ENCODE data around the gene PLPP3. TPM values are rescaled to one million over a fixed set of nuclear protein-coding genes. Genes with fewer than 3 reads are reported as not detected.

Gene PLPP3
- total RNA-seq, 2 experiments from 2014 or later: not detected

DNA sequence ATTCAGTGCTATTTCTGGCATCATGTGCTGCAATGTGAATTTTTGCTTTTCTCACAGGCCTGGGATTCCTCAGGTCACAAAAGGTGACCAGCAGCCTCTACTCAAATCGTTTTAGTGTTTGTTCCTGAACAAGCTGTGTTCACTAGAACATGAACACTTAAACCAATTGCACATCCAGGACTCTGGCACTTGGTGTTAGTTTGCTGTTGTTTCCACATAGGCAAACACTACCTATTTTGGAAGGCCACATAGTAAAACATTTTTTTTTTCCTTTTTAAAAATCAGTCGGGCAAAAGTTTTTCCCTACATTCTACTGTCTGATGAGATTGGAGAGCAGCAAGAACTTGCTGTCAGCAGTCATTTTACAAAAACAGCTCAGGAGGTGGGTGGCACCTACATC is 83.2 kb downstream of the PLPP3 start:
- Mint-ChIP-seq H3K36me3 (ENCODE audit: low read depth) (no peaks in the 10 kb centered on the region), H3K9me3 (no peaks in the 10 kb centered on the region), H3K4me3 (no peak overlapping the region), H3K27me3 (no peaks in the 10 kb centered on the region), H3K27ac (no peak overlapping the region), H3K4me1 (ENCODE audit: low read depth) (no peaks in the 10 kb centered on the region)
- Histone ChIP-seq H3K4me3 (ENCODE audit: low read length) (no peak overlapping the region), H3K27ac (ENCODE audit: low read depth in 1 of 2, low read length in 2 of 2) (no peak overlapping the region), H3K36me3 (ENCODE audit: insufficient read depth, low read length) (no peaks in the 10 kb centered on the region), H3K4me1 (ENCODE audit: insufficient read depth, low read length) (no peaks in the 10 kb centered on the region), H3K27me3 (ENCODE audit: control insufficient read depth in 1 of 2, insufficient read depth in 2 of 2, low read length in 2 of 2) (no peaks in the 10 kb centered on the region), H3K9me3 (ENCODE audit: control insufficient read depth in 1 of 2, insufficient read depth in 1 of 2, low read length in 2 of 2) (no peaks in the 10 kb centered on the region)
- ChIA-PET POLR2A (no interaction called here), CTCF (no interaction called here)
- ATAC-seq (ENCODE audit: poor library complexity) (no peak), DNase-seq (no peak)
- TF ChIP-seq, protein P1, sequence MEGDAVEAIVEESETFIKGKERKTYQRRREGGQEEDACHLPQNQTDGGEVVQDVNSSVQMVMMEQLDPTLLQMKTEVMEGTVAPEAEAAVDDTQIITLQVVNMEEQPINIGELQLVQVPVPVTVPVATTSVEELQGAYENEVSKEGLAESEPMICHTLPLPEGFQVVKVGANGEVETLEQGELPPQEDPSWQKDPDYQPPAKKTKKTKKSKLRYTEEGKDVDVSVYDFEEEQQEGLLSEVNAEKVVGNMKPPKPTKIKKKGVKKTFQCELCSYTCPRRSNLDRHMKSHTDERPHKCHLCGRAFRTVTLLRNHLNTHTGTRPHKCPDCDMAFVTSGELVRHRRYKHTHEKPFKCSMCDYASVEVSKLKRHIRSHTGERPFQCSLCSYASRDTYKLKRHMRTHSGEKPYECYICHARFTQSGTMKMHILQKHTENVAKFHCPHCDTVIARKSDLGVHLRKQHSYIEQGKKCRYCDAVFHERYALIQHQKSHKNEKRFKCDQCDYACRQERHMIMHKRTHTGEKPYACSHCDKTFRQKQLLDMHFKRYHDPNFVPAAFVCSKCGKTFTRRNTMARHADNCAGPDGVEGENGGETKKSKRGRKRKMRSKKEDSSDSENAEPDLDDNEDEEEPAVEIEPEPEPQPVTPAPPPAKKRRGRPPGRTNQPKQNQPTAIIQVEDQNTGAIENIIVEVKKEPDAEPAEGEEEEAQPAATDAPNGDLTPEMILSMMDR (IDR thresholded peaks at IDR 0.05): no peak
- intact Hi-C loops (cut with DNase I, micrococcal nuclease): no loop called here

DNA sequence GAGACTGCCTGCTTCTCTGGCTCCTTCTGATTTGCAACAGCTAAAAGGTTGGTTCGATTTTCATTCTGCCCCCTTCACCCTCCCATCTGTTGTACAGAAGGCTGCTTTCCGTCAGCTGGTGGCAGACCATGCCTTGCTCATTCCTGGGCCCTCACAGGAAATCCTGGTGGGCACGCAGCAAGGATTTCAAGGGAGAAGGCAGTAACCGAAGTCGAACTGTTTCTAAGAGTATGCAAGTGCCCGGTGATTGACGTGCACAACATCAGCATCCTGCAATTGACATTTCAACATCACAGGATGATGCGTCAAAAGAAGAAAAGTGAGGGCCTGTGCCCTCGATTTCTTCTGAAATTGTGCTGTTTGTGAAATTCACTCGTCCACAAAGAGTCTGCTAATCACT is 83.8 kb downstream of the PLPP3 start:
- POLR2A ChIA-PET: no interaction called here
- intact Hi-C loops (cut with DNase I, micrococcal nuclease): no loop called here

DNA sequence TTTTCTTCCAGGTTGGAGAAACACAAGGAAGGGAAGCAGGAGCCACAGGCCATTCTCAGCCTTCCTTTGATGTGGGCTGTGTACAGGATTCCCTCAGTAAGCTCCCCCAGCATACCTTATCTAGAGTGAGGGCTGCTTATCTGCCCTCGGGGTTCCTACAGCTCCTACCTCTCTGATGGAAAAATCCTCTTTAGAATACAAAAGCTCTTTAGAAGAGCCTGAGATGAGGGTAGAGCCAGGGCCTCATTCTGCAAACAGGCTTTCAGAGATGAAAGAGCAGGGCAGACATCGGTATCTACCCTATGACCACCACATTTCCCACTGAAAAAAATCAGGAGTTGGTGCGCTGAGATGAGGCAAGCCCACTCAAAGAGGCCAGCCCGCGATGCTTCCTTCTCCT is 85.1 kb downstream of the PLPP3 start:
- H3K27me3 ChIP-seq (ENCODE audit: control insufficient read depth in 1 of 2, insufficient read depth in 2 of 2, low read length in 2 of 2): no peaks in the 10 kb centered on the region
- H3K27ac ChIP-seq (ENCODE audit: low read depth in 1 of 2, low read length in 2 of 2): no peak overlapping the region
- no peaks in the 10 kb centered on the region for H3K4me1 ChIP-seq (ENCODE audit: insufficient read depth, low read length)
- ChIA-PET CTCF (no interaction called here), POLR2A (no interaction called here)
- Mint-ChIP-seq H3K4me3 (no peak overlapping the region), H3K27me3 (no peaks in the 10 kb centered on the region), H3K36me3 (ENCODE audit: low read depth) (no peaks in the 10 kb centered on the region), H3K27ac (no peak overlapping the region), H3K4me1 (ENCODE audit: low read depth) (no peaks in the 10 kb centered on the region), H3K9me3 (no peaks in the 10 kb centered on the region)
- H3K4me3 ChIP-seq (ENCODE audit: low read length): no peak overlapping the region
- peaks cover 0 to 5% of the 10 kb centered on the region in 2 experiments for H3K9me3 ChIP-seq (ENCODE audit: control insufficient read depth in 1 of 2, insufficient read depth in 1 of 2, low read length in 2 of 2)
- DNase-seq: no peak
- TF ChIP-seq, protein P1 (IDR thresholded peaks at IDR 0.05): no peak
- no peaks in the 10 kb centered on the region for H3K36me3 ChIP-seq (ENCODE audit: insufficient read depth, low read length)
- ATAC-seq (ENCODE audit: poor library complexity): no peak
- intact Hi-C loops (cut with DNase I, micrococcal nuclease): no loop called here

More for the DNA sequence above, 83.8 kb downstream of the PLPP3 start:
- TF ChIP-seq, protein P1 (IDR thresholded peaks at IDR 0.05): no peak
- no peak overlapping the region for H3K4me3 ChIP-seq (ENCODE audit: low read length)
- DNase-seq (no peak), ATAC-seq (ENCODE audit: poor library complexity) (no peak)
- Mint-ChIP-seq H3K36me3 (ENCODE audit: low read depth) (no peaks in the 10 kb centered on the region), H3K27me3 (no peaks in the 10 kb centered on the region), H3K4me3 (no peak overlapping the region), H3K27ac (no peak overlapping the region), H3K4me1 (ENCODE audit: low read depth) (no peaks in the 10 kb centered on the region), H3K9me3 (no peaks in the 10 kb centered on the region)
- no peaks in the 10 kb centered on the region for H3K27me3 ChIP-seq (ENCODE audit: control insufficient read depth in 1 of 2, insufficient read depth in 2 of 2, low read length in 2 of 2)
- no peaks in the 10 kb centered on the region for H3K36me3 ChIP-seq (ENCODE audit: insufficient read depth, low read length)
- H3K4me1 ChIP-seq (ENCODE audit: insufficient read depth, low read length): no peaks in the 10 kb centered on the region
- no peak overlapping the region for H3K27ac ChIP-seq (ENCODE audit: low read depth in 1 of 2, low read length in 2 of 2)
- CTCF ChIA-PET: no interaction called here
- H3K9me3 ChIP-seq (ENCODE audit: control insufficient read depth in 1 of 2, insufficient read depth in 1 of 2, low read length in 2 of 2): no peaks in the 10 kb centered on the region
